Stomach smooth muscle (tissue), 2 donors: Measurements from ENCODE around the gene TJP1.
A peak's percentile ranks its signal among the peaks of the same experiment; 100 is the strongest.

ENCODE experiments used
- H3K27ac ChIP-seq: one replicate; pipeline ENCODE4 v1.7.0; 2013; ENCODE audit warnings: mild to moderate bottlenecking, low read length, inconsistent platforms
- H3K27me3 ChIP-seq, 2 donors: one replicate each; pipeline ENCODE4 v1.7.0; 2013; ENCODE audit warnings: low read length in 2 of 2; ENCODE audit not compliant: insufficient read depth in 2 of 2, control insufficient read depth in 1 of 2
- H3K36me3 ChIP-seq, 2 donors: one replicate each; pipeline ENCODE4 v1.7.0; 2013; ENCODE audit warnings: low read length in 2 of 2; ENCODE audit not compliant: control insufficient read depth in 2 of 2, insufficient read depth in 2 of 2
- H3K4me1 ChIP-seq: one replicate; pipeline ENCODE4 v1.7.0; 2013; ENCODE audit warnings: low read length; ENCODE audit not compliant: control insufficient read depth, insufficient read depth
- H3K4me3 ChIP-seq, 2 donors: one replicate each; pipeline ENCODE4 v1.7.0; 2013; ENCODE audit warnings: low read length in 2 of 2
- H3K9ac ChIP-seq, 2 donors: one replicate each; pipeline ENCODE4 v1.7.0; 2013; ENCODE audit warnings: low read length in 2 of 2, mild to moderate bottlenecking in 1 of 2
- H3K9me3 ChIP-seq, 2 donors: one replicate each; pipeline ENCODE4 v1.7.0; 2013; ENCODE audit warnings: low read length in 2 of 2; ENCODE audit not compliant: control insufficient read depth in 2 of 2
- donor health status: healthy.
- donor health status: Pancreatic carcinoma.

The TJP1 gene

GRCh38 chr15:29838352-29839010, 16.2 kb upstream of the TJP1 start:
- Histone ChIP-seq H3K9ac (no peak overlapping the region), H3K4me3 (no peak overlapping the region), H3K4me1 (peaks cover 3% of the 10 kb centered on the region), H3K27me3 (no peaks in the 10 kb centered on the region), H3K9me3 (no peaks in the 10 kb centered on the region), H3K27ac (no peak overlapping the region), H3K36me3 (no peaks in the 10 kb centered on the region)

- Histone ChIP-seq H3K27ac (no peak overlapping the region), H3K4me1 (peaks cover under 1% of the 10 kb centered on the region), H3K9ac (no peak overlapping the region), H3K36me3 (no peaks in the 10 kb centered on the region), H3K9me3 (no peaks in the 10 kb centered on the region), H3K4me3 (no peak overlapping the region), H3K27me3 (no peaks in the 10 kb centered on the region)
Measured at GRCh38 chr15:29835301-29835700, 13.0 kb upstream of the TJP1 start.

- Histone ChIP-seq H3K27ac (no peak overlapping the region), H3K9ac (no peak overlapping the region), H3K4me1 (no peaks in the 10 kb centered on the region), H3K4me3 (no peak overlapping the region), H3K27me3 (no peaks in the 10 kb centered on the region), H3K36me3 (no peaks in the 10 kb centered on the region), H3K9me3 (no peaks in the 10 kb centered on the region)
Measured at GRCh38 chr15:29832709-29833108, 10.4 kb upstream of the TJP1 start.

GRCh38 chr15:29826908-29827820, 4.9 kb upstream of the TJP1 start:
- Histone ChIP-seq H3K36me3 (no peaks in the 10 kb centered on the region), H3K9me3 (no peaks in the 10 kb centered on the region), H3K9ac (no peak overlapping the region), H3K4me1 (peaks cover 2% of the 10 kb centered on the region), H3K4me3 (no peak overlapping the region), H3K27ac (no peak overlapping the region), H3K27me3 (no peaks in the 10 kb centered on the region)

GRCh38 chr15:29825227-29825626, 3.0 kb upstream of the TJP1 start:
- H3K9me3 ChIP-seq, result no peaks in the 10 kb centered on the region
- no peak overlapping the region for H3K9ac ChIP-seq
- no peaks in the 10 kb centered on the region for H3K27me3 ChIP-seq
- no peaks in the 10 kb centered on the region for H3K36me3 ChIP-seq
- H3K27ac ChIP-seq, result no peak overlapping the region
- H3K4me3 ChIP-seq, result no peak overlapping the region
- peaks cover 2% of the 10 kb centered on the region for H3K4me1 ChIP-seq

GRCh38 chr15:29822684-29823459, 604 bp upstream of the TJP1 start:
- H3K9ac ChIP-seq, result peak overlapping the region; percentile 78 to 84
- H3K4me3 ChIP-seq, result peak overlapping the region; percentile 91 to 96
- no peaks in the 10 kb centered on the region for H3K36me3 ChIP-seq
- peaks cover 2% of the 10 kb centered on the region for H3K4me1 ChIP-seq
- peak overlapping the region; percentile 83 for H3K27ac ChIP-seq
- no peaks in the 10 kb centered on the region for H3K27me3 ChIP-seq
- H3K9me3 ChIP-seq, result no peaks in the 10 kb centered on the region

GRCh38 chr15:29821416-29822099, 710 bp downstream of the TJP1 start:
- Histone ChIP-seq H3K36me3 (no peaks in the 10 kb centered on the region), H3K27me3 (no peaks in the 10 kb centered on the region), H3K9ac (peak overlapping the region; percentile 82 to 84), H3K9me3 (no peaks in the 10 kb centered on the region), H3K4me3 (peak overlapping the region; percentile 91), H3K27ac (peak overlapping the region; percentile 89), H3K4me1 (peaks cover 2% of the 10 kb centered on the region)

GRCh38 chr15:29820394-29821154, 1.7 kb downstream of the TJP1 start:
- peak overlapping the region; percentile 91 for H3K4me3 ChIP-seq
- no peaks in the 10 kb centered on the region for H3K9me3 ChIP-seq
- no peaks in the 10 kb centered on the region for H3K36me3 ChIP-seq
- H3K27ac ChIP-seq, result no peak overlapping the region
- peaks cover 9% of the 10 kb centered on the region for H3K4me1 ChIP-seq
- H3K9ac ChIP-seq, result peak overlapping the region; percentile 82
- H3K27me3 ChIP-seq, result no peaks in the 10 kb centered on the region

- no peak overlapping the region for H3K27ac ChIP-seq
- H3K36me3 ChIP-seq, result no peaks in the 10 kb centered on the region
- H3K4me3 ChIP-seq, result peak overlapping the region; percentile 91
- peak overlapping the region in 1 of 2 donors; percentile 82 for H3K9ac ChIP-seq
- H3K4me1 ChIP-seq, result peaks cover 13% of the 10 kb centered on the region
- no peaks in the 10 kb centered on the region for H3K9me3 ChIP-seq
- no peaks in the 10 kb centered on the region for H3K27me3 ChIP-seq
Measured at GRCh38 chr15:29819979-29820378, 2.3 kb downstream of the TJP1 start.

GRCh38 chr15:29818141-29818540, 4.1 kb downstream of the TJP1 start:
- no peak overlapping the region for H3K9ac ChIP-seq
- no peaks in the 10 kb centered on the region for H3K36me3 ChIP-seq
- H3K4me1 ChIP-seq, result peaks cover 13% of the 10 kb centered on the region
- H3K27me3 ChIP-seq, result no peaks in the 10 kb centered on the region
- no peaks in the 10 kb centered on the region for H3K9me3 ChIP-seq
- H3K27ac ChIP-seq, result no peak overlapping the region
- no peak overlapping the region for H3K4me3 ChIP-seq
